AG04450 (cell line): ENCODE results near the gene LHX3. TPM values are rescaled to one million over a fixed set of nuclear protein-coding genes. Genes with fewer than 3 reads are reported as not detected.

ENCODE experiments used
- CTCF ChIA-PET: fragments of 300-600, 350-600 bp; formaldehyde crosslinking; extraction: SDS; loops from one replicate; lab custom pipeline; 2022; ENCODE audit warnings: antibody characterized with exemption, inconsistent platforms; lab: Charles Lee
- POLR2A ChIA-PET: fragments of 350-600 bp; formaldehyde crosslinking; extraction: SDS; loops from one replicate; lab custom pipeline; 2021; ENCODE audit warnings: antibody characterized with exemption, inconsistent platforms; lab: Yijun Ruan, JAX
- DNase-seq: peaks from one replicate; pipeline ENCODE4 v3.0.0-alpha.2; 2011; ENCODE audit warnings: low read depth, low spot score
- H3K27ac ChIP-seq: one replicate; pipeline ENCODE4 v1.5.1; 2012; ENCODE audit warnings: low read depth, low read length, control low read depth
- H3K27me3 ChIP-seq: one replicate; pipeline ENCODE4 v1.6.0; 2012; ENCODE audit warnings: low read length; ENCODE audit not compliant: control insufficient read depth, insufficient read depth
- H3K4me3 ChIP-seq: 2 replicates; pipeline ENCODE4 v1.5.1; 2011; ENCODE audit warnings: mild to moderate bottlenecking, low read depth, low read length, control low read depth
- H3K9me3 ChIP-seq: 2 replicates; pipeline ENCODE4 v1.5.1; 2012; ENCODE audit warnings: low read length; ENCODE audit not compliant: control insufficient read depth, insufficient read depth
- polyA plus RNA-seq: library from polyadenylated mRNA; depleted of rRNA; stranded (reverse); fragments of >200 nt; gene quantifications from 2 replicates; pipeline ENCODE4 v1.2.3, GENCODE V29; 2011
- TF ChIP-seq, protein P1 (sequence below): IDR thresholded peaks from 2 replicates; pipeline ENCODE4 v1.5.1; 2011; ENCODE audit warnings: low read depth, low read length, control low read depth, inconsistent platforms

The LHX3 gene
- polyA plus RNA-seq, 1 experiment = not detected

DNA sequence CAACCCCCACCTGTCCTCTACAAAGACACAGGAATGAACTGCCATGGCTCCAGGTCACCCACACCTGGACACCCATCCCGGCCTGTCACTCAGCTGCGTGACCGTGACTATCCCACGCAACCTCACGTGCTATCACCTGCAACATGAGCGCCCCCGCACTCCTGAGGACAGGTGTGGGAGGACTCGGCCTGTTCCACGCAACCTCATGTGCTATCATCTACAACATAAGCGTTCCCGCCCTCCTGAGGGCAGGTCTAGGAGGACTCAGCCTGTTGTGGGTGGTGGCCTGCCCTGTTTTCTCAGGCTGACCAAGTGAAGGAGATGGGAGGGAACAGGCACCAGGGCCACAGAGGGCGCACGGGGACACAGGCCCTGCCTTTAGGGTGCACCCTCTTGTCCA, 36.6 kb upstream of the LHX3 start:
- Histone ChIP-seq H3K4me3 (no peak overlapping the region), H3K9me3 (no peaks in the 10 kb centered on the region; the same call in 1 of the 2 replicates), H3K27me3 (peaks cover 2% of the 10 kb centered on the region), H3K27ac (no peak overlapping the region)
- ChIA-PET CTCF (interaction anchor here (1.4 kb wide), 1 partner anchor 15 kb away, joined by 3 read pairs; no protein-coding TSS in a partner anchor), POLR2A (no interaction called here)
- TF ChIP-seq, protein P1, sequence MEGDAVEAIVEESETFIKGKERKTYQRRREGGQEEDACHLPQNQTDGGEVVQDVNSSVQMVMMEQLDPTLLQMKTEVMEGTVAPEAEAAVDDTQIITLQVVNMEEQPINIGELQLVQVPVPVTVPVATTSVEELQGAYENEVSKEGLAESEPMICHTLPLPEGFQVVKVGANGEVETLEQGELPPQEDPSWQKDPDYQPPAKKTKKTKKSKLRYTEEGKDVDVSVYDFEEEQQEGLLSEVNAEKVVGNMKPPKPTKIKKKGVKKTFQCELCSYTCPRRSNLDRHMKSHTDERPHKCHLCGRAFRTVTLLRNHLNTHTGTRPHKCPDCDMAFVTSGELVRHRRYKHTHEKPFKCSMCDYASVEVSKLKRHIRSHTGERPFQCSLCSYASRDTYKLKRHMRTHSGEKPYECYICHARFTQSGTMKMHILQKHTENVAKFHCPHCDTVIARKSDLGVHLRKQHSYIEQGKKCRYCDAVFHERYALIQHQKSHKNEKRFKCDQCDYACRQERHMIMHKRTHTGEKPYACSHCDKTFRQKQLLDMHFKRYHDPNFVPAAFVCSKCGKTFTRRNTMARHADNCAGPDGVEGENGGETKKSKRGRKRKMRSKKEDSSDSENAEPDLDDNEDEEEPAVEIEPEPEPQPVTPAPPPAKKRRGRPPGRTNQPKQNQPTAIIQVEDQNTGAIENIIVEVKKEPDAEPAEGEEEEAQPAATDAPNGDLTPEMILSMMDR = no peak
- no peak for DNase-seq

DNA sequence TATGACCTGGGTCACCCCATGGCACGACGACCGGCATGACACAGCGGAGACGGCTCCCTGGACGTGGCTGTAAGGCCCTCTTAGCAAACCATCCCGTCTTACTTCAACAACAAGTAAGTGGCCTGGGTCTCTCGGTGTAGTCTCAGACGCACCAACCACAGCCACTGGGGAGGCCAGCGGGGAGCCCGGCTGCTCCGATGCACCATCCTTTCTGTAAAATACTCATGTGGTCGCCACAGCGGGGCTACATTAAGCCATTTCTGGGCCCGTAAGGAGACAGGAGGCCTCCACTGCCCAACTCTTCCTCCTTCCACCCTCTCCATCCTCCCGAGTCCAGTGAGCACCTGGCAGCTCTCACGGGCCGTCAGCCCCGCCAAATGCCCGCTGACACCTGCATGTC, 36.0 kb upstream of the LHX3 start:
- H3K4me3 ChIP-seq = no peak overlapping the region
- CTCF ChIA-PET = no interaction called here
- TF ChIP-seq, protein P1 = no peak
- H3K27me3 ChIP-seq = no peaks in the 10 kb centered on the region
- H3K27ac ChIP-seq = no peak overlapping the region
- POLR2A ChIA-PET = no interaction called here
- no peaks in the 10 kb centered on the region; the same call in 1 of the 2 replicates for H3K9me3 ChIP-seq
- DNase-seq = no peak

DNA sequence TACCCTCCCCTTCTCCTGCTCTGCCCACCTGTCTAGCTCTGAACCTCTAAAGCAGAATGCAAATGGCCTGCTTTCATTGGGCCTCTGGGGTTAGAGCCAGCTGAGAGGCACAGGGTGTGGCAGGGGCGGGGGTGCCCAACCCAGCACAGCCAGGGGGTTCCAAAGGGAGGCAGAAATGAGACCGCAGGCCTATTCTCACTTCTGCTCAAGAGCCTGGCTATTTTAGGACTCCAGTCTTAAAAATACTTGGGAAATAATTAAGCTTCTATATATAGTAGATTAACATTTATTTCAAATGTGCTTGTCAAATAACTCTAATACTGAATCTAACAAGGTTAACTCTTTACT, 35.0 kb upstream of the LHX3 start:
- H3K9me3 ChIP-seq = no peaks in the 10 kb centered on the region; the same call in 1 of the 2 replicates
- TF ChIP-seq, protein P1 = no peak
- ChIA-PET POLR2A (no interaction called here), CTCF (no interaction called here)
- no peaks in the 10 kb centered on the region for H3K27me3 ChIP-seq
- DNase-seq = no peak
- no peak overlapping the region for H3K27ac ChIP-seq
- H3K4me3 ChIP-seq = no peak overlapping the region

DNA sequence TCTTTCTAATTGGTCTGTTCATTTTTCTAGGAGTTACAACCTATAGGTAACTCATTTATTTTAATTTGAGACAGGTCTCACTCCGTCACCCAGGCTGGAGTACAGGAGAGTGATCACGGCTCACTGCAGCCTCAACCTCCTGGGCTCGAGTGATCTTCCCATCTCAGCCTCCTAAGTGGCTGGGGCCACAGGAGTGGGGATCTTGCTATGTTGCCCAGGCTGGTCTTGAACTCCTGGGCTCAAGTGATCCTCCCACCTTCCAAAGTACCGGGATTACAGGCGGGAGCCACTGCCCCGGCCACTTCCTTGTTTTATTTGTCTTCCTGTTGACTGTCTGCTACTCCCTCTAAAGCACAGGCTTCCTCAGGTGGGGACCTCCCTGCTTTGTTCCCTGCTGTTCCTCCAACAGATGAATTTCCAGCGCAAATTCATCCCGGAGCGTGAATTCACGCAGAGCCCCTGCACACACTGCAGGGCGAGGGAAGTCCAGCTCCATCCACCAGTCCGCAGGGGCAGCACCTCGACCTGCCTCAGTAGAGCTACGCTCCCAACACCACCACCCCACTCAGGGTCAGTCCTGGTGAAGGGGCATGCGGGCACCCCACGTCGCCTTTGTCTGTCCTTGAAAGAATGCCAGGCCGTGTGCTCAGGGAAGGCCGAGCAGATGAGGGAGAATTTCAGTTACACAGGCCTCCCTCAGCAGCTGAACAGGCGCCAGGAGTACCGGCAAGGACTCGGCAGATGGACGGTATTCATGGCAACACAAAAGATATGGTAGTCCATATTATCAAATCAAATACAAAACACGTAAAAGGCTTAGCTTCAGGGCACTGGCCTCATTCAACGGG, 34.4 kb upstream of the LHX3 start:
- no peak overlapping the region for H3K27ac ChIP-seq
- TF ChIP-seq, protein P1 = no peak
- POLR2A ChIA-PET = no interaction called here
- H3K9me3 ChIP-seq = no peaks in the 10 kb centered on the region; the same call in 1 of the 2 replicates
- CTCF ChIA-PET = no interaction called here
- no peak for DNase-seq
- no peak overlapping the region for H3K4me3 ChIP-seq
- H3K27me3 ChIP-seq = no peaks in the 10 kb centered on the region

DNA sequence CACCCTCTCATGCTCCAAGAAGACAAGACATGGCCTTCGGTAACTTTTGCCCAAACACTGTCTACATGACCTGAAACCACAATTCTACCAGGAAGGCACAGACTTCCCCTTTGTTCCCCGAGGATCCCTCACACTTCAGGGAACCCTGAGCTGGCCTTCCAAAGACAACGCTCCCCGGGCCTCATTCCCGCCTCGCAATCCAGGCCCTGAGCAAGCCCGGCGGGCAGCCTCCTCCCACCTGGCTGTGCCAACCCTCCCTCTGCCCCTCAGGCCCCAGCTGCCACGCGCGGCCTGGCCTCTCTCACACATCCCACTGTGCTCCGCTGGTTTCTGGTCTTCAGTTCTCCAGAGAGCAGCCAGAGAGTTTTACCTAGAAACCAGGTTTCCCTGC, 33.4 kb upstream of the LHX3 start:
- H3K4me3 ChIP-seq = no peak overlapping the region
- ChIA-PET POLR2A (no interaction called here), CTCF (no interaction called here)
- TF ChIP-seq, protein P1 = no peak
- H3K27ac ChIP-seq = no peak overlapping the region
- no peaks in the 10 kb centered on the region for H3K27me3 ChIP-seq
- H3K9me3 ChIP-seq = no peaks in the 10 kb centered on the region; the same call in 1 of the 2 replicates
- DNase-seq = no peak
